HEK293 (cell line): ENCODE measurements around the gene LARP6.

Experiments
- BCL11B ChIP-seq: fragments of 450-650 bp; formaldehyde crosslinking; IDR thresholded peaks from 2 replicates; pipeline ENCODE4 v1.5.1; 2016; ENCODE audit warnings: low read depth, missing biosample characterization, missing genetic modification characterization
- EGR2 ChIP-seq: fragments of 450-650 bp; formaldehyde crosslinking; IDR thresholded peaks from 2 replicates; pipeline ENCODE4 v1.5.1; 2016; ENCODE audit warnings: low read depth, missing biosample characterization, missing genetic modification characterization
- HOXA7 ChIP-seq: sonication (generic); formaldehyde crosslinking; IDR thresholded peaks from 2 replicates; pipeline ENCODE4 v1.8.1; 2022; ENCODE audit warnings: missing genetic modification reagents, borderline replicate concordance
- HOXD13 ChIP-seq: sonication (generic); formaldehyde crosslinking; IDR thresholded peaks from 2 replicates; pipeline ENCODE4 v1.8.0; 2022; ENCODE audit warnings: missing genetic modification reagents, borderline replicate concordance
- KLF1 ChIP-seq: fragments of 450-650 bp; formaldehyde crosslinking; IDR thresholded peaks from 2 replicates; pipeline ENCODE4 v1.5.1; 2016; ENCODE audit warnings: missing biosample characterization, missing genetic modification characterization
- KLF16 ChIP-seq: fragments of 450-650 bp; formaldehyde crosslinking; IDR thresholded peaks from 2 replicates; pipeline ENCODE4 v1.5.1; 2017; ENCODE audit warnings: missing biosample characterization, missing genetic modification characterization
- MEIS1 ChIP-seq: sonication (generic); formaldehyde crosslinking; IDR thresholded peaks from 2 replicates; pipeline ENCODE4 v1.8.1; 2022; ENCODE audit warnings: missing genetic modification reagents, mild to moderate bottlenecking, borderline replicate concordance
- ZBTB17 ChIP-seq: fragments of 450-650 bp; formaldehyde crosslinking; IDR thresholded peaks from 2 replicates; pipeline ENCODE4 v1.5.1; 2016; ENCODE audit warnings: missing biosample characterization, missing genetic modification characterization
- ZFP3 ChIP-seq: fragments of 450-650 bp; formaldehyde crosslinking; IDR thresholded peaks from 2 replicates; pipeline ENCODE4 v1.5.1; 2016; ENCODE audit warnings: low read depth, missing biosample characterization, missing genetic modification characterization
- ZFP69B ChIP-seq: fragments of 450-650 bp; formaldehyde crosslinking; IDR thresholded peaks from 2 replicates; pipeline ENCODE4 v1.5.1; 2016; ENCODE audit warnings: missing biosample characterization, missing genetic modification characterization
- ZNF121 ChIP-seq: fragments of 450-650 bp; formaldehyde crosslinking; IDR thresholded peaks from 2 replicates; pipeline ENCODE4 v1.5.1; 2016; ENCODE audit warnings: missing biosample characterization, missing genetic modification characterization
- ZNF169 ChIP-seq: fragments of 450-650 bp; formaldehyde crosslinking; IDR thresholded peaks from 2 replicates; pipeline ENCODE4 v1.5.1; 2016; ENCODE audit warnings: missing biosample characterization, missing genetic modification characterization
- ZNF274 ChIP-seq, 2 experiments: fragments of 200-500 bp in 1 of 2; fragments of 450-650 bp in 1 of 2; sonication (Bioruptor generic) in 1 of 2; formaldehyde crosslinking in 1 of 2; IDR thresholded peaks; 2 replicates each; pipeline versions ENCODE4 v1.5.1 to v1.6.1; 2014 to 2016; ENCODE audit warnings: borderline replicate concordance in 1 of 2, inconsistent platforms in 1 of 2, low read length in 1 of 2, missing biosample characterization in 1 of 2, missing genetic modification characterization in 1 of 2
- ZNF335 ChIP-seq: fragments of 450-650 bp; formaldehyde crosslinking; conservative IDR thresholded peaks from 2 replicates; pipeline ENCODE4 v1.5.1; 2016; ENCODE audit warnings: missing biosample characterization, missing genetic modification characterization
- ZNF354C ChIP-seq: fragments of 450-650 bp; formaldehyde crosslinking; IDR thresholded peaks from 2 replicates; pipeline ENCODE4 v1.5.1; 2016; ENCODE audit warnings: missing biosample characterization, missing genetic modification characterization, low read depth, borderline replicate concordance
- ZNF391 ChIP-seq: fragments of 450-650 bp; formaldehyde crosslinking; IDR thresholded peaks from 2 replicates; pipeline ENCODE4 v1.5.1; 2016; ENCODE audit warnings: low read depth, missing biosample characterization, missing genetic modification characterization, borderline replicate concordance
- ZNF473 ChIP-seq: fragments of 450-650 bp; formaldehyde crosslinking; IDR thresholded peaks from 2 replicates; pipeline ENCODE4 v1.5.1; 2017; ENCODE audit warnings: missing biosample characterization, missing genetic modification characterization
- ZNF501 ChIP-seq: fragments of 450-650 bp; formaldehyde crosslinking; IDR thresholded peaks from 2 replicates; pipeline ENCODE4 v1.5.1; 2016; ENCODE audit warnings: missing biosample characterization, missing genetic modification characterization
- ZNF521 ChIP-seq: fragments of 450-650 bp; formaldehyde crosslinking; IDR thresholded peaks from 2 replicates; pipeline ENCODE4 v1.5.1; 2017; ENCODE audit warnings: missing biosample characterization, mild to moderate bottlenecking, missing genetic modification characterization
- ZNF555 ChIP-seq: fragments of 450-650 bp; formaldehyde crosslinking; conservative IDR thresholded peaks from 2 replicates; pipeline ENCODE4 v1.5.1; 2017; ENCODE audit warnings: missing biosample characterization, mild to moderate bottlenecking, missing genetic modification characterization, inconsistent platforms
- ZNF558 ChIP-seq: fragments of 450-650 bp; formaldehyde crosslinking; IDR thresholded peaks from 2 replicates; pipeline ENCODE4 v1.5.1; 2016; ENCODE audit warnings: missing biosample characterization, missing genetic modification characterization
- ZNF560 ChIP-seq: fragments of 450-650 bp; formaldehyde crosslinking; IDR thresholded peaks from 2 replicates; pipeline ENCODE4 v1.5.1; 2017; ENCODE audit warnings: missing biosample characterization, missing genetic modification characterization, borderline replicate concordance
- ZNF561 ChIP-seq: fragments of 450-650 bp; IDR thresholded peaks from 2 replicates; pipeline ENCODE4 v1.5.1; 2018; ENCODE audit warnings: missing biosample characterization, missing genetic modification characterization, borderline replicate concordance
- ZNF621 ChIP-seq: fragments of 450-650 bp; formaldehyde crosslinking; IDR thresholded peaks from 2 replicates; pipeline ENCODE4 v1.5.1; 2017; ENCODE audit warnings: missing biosample characterization, missing genetic modification characterization
- ZNF747 ChIP-seq: fragments of 450-650 bp; formaldehyde crosslinking; IDR thresholded peaks from 2 replicates; pipeline ENCODE4 v1.5.1; 2016; ENCODE audit warnings: missing biosample characterization, missing genetic modification characterization
- ZSCAN23 ChIP-seq: fragments of 450-650 bp; formaldehyde crosslinking; IDR thresholded peaks from 2 replicates; pipeline ENCODE4 v1.5.1; 2016; ENCODE audit warnings: missing biosample characterization, missing genetic modification characterization
- TF ChIP-seq, protein P1 (sequence below): fragments of 450-650 bp; formaldehyde crosslinking; conservative IDR thresholded peaks from 2 replicates; pipeline ENCODE4 v1.5.1; 2016; ENCODE audit warnings: low read depth, missing biosample characterization, missing genetic modification characterization
- TF ChIP-seq, protein P2 (sequence below): IDR thresholded peaks from 2 replicates; pipeline ENCODE4 v1.6.1; 2011; ENCODE audit warnings: mild to moderate bottlenecking, low read depth, low read length, borderline replicate concordance
- TF ChIP-seq, protein P3 (sequence below): fragments of 450-650 bp; formaldehyde crosslinking; IDR thresholded peaks from 2 replicates; pipeline ENCODE4 v1.5.1; 2016; ENCODE audit warnings: missing biosample characterization, missing genetic modification characterization
- TF ChIP-seq, protein P4 (sequence below): fragments of 450-650 bp; formaldehyde crosslinking; IDR thresholded peaks from 2 replicates; pipeline ENCODE4 v1.5.1; 2017; ENCODE audit warnings: missing biosample characterization, mild to moderate bottlenecking, missing genetic modification characterization, moderate library complexity
- TF ChIP-seq, protein P5 (sequence below): fragments of 450-650 bp; formaldehyde crosslinking; IDR thresholded peaks from 2 replicates; pipeline ENCODE4 v1.5.1; 2016; ENCODE audit warnings: missing biosample characterization, missing genetic modification characterization

Gene LARP6

DNA sequence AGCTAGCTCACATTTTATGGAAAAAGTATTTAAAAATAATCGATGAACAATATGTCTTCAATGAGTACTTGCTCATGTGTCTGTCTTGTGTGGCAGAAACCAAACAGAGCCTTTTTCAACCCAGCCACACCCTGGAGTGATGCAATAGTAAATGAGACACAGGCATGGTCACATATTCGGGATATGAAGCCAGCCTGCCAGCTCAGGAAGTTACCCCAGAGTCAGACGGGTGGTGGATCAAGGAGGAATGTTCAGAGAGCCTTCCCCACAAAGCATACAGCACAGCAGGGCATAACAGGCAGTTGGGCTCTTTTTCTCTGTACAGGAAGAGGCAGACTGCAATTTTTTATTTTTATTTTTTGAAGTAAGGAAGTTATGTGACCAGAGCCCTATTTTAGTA, 27.3 kb downstream of the LARP6 start (continued):
- TF ChIP-seq, protein P1, sequence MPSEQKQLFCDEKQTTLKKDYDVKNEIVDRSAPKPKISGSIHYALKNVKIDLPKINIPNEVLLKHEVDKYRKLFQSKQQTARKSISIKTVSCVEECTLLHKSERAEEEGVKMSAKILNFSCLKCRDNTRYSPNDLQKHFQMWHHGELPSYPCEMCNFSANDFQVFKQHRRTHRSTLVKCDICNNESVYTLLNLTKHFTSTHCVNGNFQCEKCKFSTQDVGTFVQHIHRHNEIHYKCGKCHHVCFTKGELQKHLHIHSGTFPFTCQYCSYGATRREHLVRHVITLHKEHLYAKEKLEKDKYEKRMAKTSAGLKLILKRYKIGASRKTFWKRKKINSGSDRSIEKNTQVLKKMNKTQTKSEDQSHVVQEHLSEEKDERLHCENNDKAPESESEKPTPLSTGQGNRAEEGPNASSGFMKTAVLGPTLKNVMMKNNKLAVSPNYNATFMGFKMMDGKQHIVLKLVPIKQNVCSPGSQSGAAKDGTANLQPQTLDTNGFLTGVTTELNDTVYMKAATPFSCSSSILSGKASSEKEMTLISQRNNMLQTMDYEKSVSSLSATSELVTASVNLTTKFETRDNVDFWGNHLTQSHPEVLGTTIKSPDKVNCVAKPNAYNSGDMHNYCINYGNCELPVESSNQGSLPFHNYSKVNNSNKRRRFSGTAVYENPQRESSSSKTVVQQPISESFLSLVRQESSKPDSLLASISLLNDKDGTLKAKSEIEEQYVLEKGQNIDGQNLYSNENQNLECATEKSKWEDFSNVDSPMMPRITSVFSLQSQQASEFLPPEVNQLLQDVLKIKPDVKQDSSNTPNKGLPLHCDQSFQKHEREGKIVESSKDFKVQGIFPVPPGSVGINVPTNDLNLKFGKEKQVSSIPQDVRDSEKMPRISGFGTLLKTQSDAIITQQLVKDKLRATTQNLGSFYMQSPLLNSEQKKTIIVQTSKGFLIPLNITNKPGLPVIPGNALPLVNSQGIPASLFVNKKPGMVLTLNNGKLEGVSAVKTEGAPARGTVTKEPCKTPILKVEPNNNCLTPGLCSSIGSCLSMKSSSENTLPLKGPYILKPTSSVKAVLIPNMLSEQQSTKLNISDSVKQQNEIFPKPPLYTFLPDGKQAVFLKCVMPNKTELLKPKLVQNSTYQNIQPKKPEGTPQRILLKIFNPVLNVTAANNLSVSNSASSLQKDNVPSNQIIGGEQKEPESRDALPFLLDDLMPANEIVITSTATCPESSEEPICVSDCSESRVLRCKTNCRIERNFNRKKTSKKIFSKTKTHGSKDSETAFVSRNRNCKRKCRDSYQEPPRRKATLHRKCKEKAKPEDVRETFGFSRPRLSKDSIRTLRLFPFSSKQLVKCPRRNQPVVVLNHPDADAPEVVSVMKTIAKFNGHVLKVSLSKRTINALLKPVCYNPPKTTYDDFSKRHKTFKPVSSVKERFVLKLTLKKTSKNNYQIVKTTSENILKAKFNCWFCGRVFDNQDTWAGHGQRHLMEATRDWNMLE (tag by site-specific recombination), result 0 out of 2 replicates have a peak, but pooled peaks have one; percentile 27
- TF ChIP-seq, protein P2, sequence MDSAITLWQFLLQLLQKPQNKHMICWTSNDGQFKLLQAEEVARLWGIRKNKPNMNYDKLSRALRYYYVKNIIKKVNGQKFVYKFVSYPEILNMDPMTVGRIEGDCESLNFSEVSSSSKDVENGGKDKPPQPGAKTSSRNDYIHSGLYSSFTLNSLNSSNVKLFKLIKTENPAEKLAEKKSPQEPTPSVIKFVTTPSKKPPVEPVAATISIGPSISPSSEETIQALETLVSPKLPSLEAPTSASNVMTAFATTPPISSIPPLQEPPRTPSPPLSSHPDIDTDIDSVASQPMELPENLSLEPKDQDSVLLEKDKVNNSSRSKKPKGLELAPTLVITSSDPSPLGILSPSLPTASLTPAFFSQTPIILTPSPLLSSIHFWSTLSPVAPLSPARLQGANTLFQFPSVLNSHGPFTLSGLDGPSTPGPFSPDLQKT, result no peak
- peak; percentile 34; the same call in 1 of the 2 replicates for TF ChIP-seq ZFP69B (tag by site-specific recombination)
- TF ChIP-seq ZNF501 (tag by site-specific recombination), result no peak
- TF ChIP-seq ZNF747 (tag by site-specific recombination), result no peak
- no peak for TF ChIP-seq HOXD13
- TF ChIP-seq ZNF621 (tag by site-specific recombination), result no peak
- TF ChIP-seq KLF16, result 0 out of 2 replicates have a peak, but pooled peaks have one; percentile 31
- no peak for TF ChIP-seq ZNF169 (tag by site-specific recombination)
- no peak for TF ChIP-seq ZNF558 (tag by site-specific recombination)
- no peak for TF ChIP-seq ZNF121
- TF ChIP-seq MEIS1 (CRISPR knock-in tag), result no peak
- TF ChIP-seq ZNF354C (tag by site-specific recombination), result no peak
- TF ChIP-seq BCL11B (tag by site-specific recombination), result no peak
- TF ChIP-seq ZNF560 (tag by site-specific recombination), result no peak
- TF ChIP-seq, protein P3, sequence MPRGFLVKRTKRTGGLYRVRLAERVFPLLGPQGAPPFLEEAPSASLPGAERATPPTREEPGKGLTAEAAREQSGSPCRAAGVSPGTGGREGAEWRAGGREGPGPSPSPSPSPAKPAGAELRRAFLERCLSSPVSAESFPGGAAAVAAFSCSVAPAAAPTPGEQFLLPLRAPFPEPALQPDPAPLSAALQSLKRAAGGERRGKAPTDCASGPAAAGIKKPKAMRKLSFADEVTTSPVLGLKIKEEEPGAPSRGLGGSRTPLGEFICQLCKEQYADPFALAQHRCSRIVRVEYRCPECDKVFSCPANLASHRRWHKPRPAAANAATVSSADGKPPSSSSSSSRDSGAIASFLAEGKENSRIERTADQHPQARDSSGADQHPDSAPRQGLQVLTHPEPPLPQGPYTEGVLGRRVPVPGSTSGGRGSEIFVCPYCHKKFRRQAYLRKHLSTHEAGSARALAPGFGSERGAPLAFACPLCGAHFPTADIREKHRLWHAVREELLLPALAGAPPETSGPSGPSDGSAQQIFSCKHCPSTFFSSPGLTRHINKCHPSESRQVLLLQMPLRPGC (tag by site-specific recombination), result no peak
- TF ChIP-seq, protein P4, sequence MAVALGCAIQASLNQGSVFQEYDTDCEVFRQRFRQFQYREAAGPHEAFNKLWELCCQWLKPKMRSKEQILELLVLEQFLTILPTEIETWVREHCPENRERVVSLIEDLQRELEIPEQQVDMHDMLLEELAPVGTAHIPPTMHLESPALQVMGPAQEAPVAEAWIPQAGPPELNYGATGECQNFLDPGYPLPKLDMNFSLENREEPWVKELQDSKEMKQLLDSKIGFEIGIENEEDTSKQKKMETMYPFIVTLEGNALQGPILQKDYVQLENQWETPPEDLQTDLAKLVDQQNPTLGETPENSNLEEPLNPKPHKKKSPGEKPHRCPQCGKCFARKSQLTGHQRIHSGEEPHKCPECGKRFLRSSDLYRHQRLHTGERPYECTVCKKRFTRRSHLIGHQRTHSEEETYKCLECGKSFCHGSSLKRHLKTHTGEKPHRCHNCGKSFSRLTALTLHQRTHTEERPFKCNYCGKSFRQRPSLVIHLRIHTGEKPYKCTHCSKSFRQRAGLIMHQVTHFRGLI (tag by site-specific recombination), result no peak; the same call in 1 of the 2 replicates
- no peak for TF ChIP-seq ZNF274 (IDR thresholded peaks at IDR 0.05; ENCODE audit: low read length)
- TF ChIP-seq ZNF274 (tag by site-specific recombination; IDR thresholded peaks at IDR 0.05; ENCODE audit: borderline replicate concordance), result no peak
- TF ChIP-seq ZSCAN23, result no peak
- TF ChIP-seq ZFP3, result no peak
- TF ChIP-seq, protein P5, sequence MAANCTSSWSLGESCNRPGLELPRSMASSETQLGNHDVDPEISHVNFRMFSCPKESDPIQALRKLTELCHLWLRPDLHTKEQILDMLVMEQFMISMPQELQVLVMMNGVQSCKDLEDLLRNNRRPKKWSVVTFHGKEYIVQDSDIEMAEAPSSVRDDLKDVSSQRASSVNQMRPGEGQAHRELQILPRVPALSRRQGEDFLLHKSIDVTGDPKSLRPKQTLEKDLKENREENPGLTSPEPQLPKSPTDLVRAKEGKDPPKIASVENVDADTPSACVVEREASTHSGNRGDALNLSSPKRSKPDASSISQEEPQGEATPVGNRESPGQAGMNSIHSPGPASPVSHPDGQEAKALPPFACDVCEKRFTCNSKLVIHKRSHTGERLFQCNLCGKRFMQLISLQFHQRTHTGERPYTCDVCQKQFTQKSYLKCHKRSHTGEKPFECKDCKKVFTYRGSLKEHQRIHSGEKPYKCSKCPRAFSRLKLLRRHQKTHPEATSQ, result no peak
- no peak for TF ChIP-seq ZNF561 (tag by site-specific recombination)
- TF ChIP-seq ZNF335 (tag by site-specific recombination), result peak; percentile 31; the same call in 1 of the 2 replicates
- peak; percentile 62 for TF ChIP-seq ZBTB17 (tag by site-specific recombination)
- TF ChIP-seq ZNF521 (tag by site-specific recombination), result no peak
- TF ChIP-seq EGR2 (tag by site-specific recombination), result no peak
- peak; percentile 52; the same call in 1 of the 2 replicates for TF ChIP-seq KLF1
- TF ChIP-seq ZNF473 (tag by site-specific recombination), result no peak
- TF ChIP-seq ZNF555 (tag by site-specific recombination), result no peak
- TF ChIP-seq HOXA7 (CRISPR knock-in tag), result no peak
- TF ChIP-seq ZNF391, result no peak
